GM12865 (cell line): ENCODE measurements around the gene PGC.

Experiments
- DNase-seq: peaks from one replicate; pipeline ENCODE4 v3.0.0; 2010; ENCODE audit warnings: low read depth
- H3K4me3 ChIP-seq: 2 replicates; pipeline ENCODE4 v1.5.1; 2011; ENCODE audit warnings: mild to moderate bottlenecking, low read depth, low read length, control low read depth
- TF ChIP-seq, protein P1 (sequence below): IDR thresholded peaks from 2 replicates; pipeline ENCODE4 v1.5.1; 2011; ENCODE audit warnings: low read length, control low read depth, low read depth, inconsistent platforms; ENCODE audit not compliant: insufficient read depth; ENCODE audit errors: missing control alignments

PGC gene

GRCh38 chr6:41732591-41733359 lies 14.4 kb downstream of the PGC start:
- DNase-seq, result peak; percentile 90
- TF ChIP-seq, protein P1, sequence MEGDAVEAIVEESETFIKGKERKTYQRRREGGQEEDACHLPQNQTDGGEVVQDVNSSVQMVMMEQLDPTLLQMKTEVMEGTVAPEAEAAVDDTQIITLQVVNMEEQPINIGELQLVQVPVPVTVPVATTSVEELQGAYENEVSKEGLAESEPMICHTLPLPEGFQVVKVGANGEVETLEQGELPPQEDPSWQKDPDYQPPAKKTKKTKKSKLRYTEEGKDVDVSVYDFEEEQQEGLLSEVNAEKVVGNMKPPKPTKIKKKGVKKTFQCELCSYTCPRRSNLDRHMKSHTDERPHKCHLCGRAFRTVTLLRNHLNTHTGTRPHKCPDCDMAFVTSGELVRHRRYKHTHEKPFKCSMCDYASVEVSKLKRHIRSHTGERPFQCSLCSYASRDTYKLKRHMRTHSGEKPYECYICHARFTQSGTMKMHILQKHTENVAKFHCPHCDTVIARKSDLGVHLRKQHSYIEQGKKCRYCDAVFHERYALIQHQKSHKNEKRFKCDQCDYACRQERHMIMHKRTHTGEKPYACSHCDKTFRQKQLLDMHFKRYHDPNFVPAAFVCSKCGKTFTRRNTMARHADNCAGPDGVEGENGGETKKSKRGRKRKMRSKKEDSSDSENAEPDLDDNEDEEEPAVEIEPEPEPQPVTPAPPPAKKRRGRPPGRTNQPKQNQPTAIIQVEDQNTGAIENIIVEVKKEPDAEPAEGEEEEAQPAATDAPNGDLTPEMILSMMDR, result no peak
- peak overlapping the region; percentile 83 for H3K4me3 ChIP-seq

DNA sequence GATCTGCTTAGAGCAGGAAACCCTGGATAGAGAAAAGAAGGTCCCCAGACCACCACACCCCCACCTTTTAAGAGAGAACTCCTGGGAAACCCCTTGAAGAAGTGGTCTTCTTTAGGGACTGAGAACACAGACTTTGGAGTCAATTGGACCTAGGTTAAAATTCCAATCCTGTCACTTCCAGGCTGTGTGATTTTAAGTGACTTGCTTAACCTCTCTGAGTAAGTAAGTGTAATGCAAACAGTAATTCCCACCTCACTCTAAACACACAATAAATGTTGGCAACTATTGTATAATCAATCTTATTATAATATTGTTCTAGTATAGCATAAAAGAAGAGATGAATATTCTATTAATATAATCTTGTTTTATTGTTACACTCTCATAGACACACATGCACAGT lies 15.0 kb downstream of the PGC start:
- DNase-seq, result no peak
- peak overlapping the region; percentile 83 for H3K4me3 ChIP-seq
- TF ChIP-seq, protein P1, result no peak

- peak overlapping the region; percentile 83 for H3K4me3 ChIP-seq
- TF ChIP-seq, protein P1, result no peak
- DNase-seq, result no peak
Observed at GRCh38 chr6:41731561-41732086, 15.6 kb downstream of the PGC start.

GRCh38 chr6:41730531-41731436 lies 16.4 kb downstream of the PGC start:
- H3K4me3 ChIP-seq, result peak overlapping the region; percentile 83
- DNase-seq, result no peak
- TF ChIP-seq, protein P1, result no peak

DNA sequence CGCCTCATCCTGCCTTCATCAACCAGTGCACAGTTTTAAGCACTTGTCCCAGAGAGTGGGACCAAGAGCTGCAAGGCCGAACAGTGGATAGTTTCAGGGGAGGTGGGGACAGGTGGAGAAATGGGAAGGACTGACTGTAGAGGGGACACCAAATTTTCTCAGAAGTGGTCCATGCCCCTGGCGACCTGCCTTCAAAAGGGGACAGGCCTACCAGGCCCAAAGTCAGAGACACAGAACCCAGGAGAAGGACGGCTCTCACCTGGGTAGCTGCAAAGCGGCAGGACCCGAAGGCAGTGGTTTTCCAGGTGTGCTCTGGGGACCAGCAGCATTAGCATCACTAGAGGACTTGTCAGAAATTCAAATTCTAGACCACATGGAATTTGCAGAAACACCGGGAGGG lies 17.6 kb downstream of the PGC start:
- DNase-seq, result no peak
- TF ChIP-seq, protein P1, result no peak

GRCh38 chr6:41728954-41729353 lies 18.2 kb downstream of the PGC start:
- no peak for DNase-seq
- TF ChIP-seq, protein P1, result no peak
- H3K4me3 ChIP-seq, result peak overlapping the region; percentile 83

More for the DNA sequence above, 17.6 kb downstream of the PGC start:
- H3K4me3 ChIP-seq, result peak overlapping the region; percentile 83
